ENCODE data around the gene HIPK4. TPM values are rescaled to one million over a fixed set of nuclear protein-coding genes. Genes with fewer than 3 reads are reported as not detected.

HIPK4 gene
- total RNA-seq, 6 experiments from 2014 or later = 0.15 TPM; not detected in 5

DNA sequence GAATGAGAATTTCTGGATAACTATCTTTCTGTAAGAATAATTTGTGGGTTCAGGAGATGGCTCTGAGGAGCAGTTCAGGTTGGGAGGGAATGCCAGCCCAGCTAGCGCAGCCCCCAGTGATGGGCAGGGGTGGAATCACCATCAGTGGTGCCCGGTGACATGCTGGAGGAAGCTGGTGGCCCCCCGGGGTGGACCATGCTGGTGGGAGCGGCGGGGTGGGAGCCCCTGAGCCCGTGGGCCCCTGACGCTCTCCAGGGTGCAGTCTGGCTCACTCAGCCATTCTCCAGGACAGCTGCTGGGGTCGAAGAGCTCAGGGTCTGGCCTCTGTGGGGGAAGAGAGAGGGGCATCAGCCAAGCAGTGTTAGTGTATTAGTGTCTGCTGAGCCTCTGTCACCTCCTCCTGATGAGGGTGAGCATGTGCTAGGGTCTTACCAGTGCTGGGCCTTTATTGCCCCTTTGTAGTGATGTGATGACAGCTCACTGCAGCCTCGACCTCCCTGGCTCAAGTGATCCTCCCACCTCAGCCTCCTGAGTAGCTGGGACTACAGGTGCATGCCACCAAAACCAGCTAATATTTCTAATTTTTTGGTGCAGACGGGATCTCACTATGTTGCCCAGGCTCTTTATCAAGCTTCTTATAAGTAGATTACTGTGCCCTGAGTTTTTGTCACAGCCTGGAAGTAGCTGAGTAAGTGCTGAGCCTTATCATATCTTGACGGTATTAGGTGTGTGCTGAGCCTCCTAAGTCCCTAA is 10.4 kb downstream of the HIPK4 start:
- H3K4me1 ChIP-seq = no peaks in the 10 kb centered on the region
- H3K36me3 ChIP-seq = no peaks in the 10 kb centered on the region
- no peak overlapping the region for H3K27ac ChIP-seq
- no peak for TF ChIP-seq POLR2A (IDR thresholded peaks at IDR 0.05)
- TF ChIP-seq, protein P1, sequence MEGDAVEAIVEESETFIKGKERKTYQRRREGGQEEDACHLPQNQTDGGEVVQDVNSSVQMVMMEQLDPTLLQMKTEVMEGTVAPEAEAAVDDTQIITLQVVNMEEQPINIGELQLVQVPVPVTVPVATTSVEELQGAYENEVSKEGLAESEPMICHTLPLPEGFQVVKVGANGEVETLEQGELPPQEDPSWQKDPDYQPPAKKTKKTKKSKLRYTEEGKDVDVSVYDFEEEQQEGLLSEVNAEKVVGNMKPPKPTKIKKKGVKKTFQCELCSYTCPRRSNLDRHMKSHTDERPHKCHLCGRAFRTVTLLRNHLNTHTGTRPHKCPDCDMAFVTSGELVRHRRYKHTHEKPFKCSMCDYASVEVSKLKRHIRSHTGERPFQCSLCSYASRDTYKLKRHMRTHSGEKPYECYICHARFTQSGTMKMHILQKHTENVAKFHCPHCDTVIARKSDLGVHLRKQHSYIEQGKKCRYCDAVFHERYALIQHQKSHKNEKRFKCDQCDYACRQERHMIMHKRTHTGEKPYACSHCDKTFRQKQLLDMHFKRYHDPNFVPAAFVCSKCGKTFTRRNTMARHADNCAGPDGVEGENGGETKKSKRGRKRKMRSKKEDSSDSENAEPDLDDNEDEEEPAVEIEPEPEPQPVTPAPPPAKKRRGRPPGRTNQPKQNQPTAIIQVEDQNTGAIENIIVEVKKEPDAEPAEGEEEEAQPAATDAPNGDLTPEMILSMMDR (IDR thresholded peaks at IDR 0.05) = no peak
- intact Hi-C loops (cut with DNase I) = no loop called here
- no peaks in the 10 kb centered on the region for H3K27me3 ChIP-seq
- ATAC-seq = no peak
- H3K4me3 ChIP-seq = no peak overlapping the region
- no peaks in the 10 kb centered on the region for H3K9me3 ChIP-seq
- WGBS (ENCODE audit: insufficient coverage, low coverage, low lambda C conversion rate, missing lambda C conversion rate) = 83% methylated on average over 2 of the region's 11 CpGs
- DNase-seq = no peak

DNA sequence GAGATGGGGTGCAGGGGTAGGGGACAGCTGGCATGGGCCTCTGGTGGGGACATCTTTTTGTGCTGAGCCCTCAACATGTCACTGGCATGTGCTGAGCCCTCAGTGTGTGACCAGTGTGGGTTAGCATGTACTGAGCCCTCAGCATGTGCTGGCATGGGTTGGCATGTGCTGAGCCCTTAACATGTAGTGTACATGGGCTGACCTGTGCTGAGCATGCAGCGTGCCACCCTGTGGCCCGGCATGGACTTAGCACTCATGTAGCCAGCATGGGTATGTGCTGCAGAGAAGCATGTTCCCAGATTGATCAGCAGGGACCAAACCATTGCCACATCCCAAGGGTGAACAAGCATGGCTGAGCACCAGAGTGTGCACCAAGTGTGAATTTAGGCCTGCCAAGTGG is 11.5 kb downstream of the HIPK4 start:
- no peaks in the 10 kb centered on the region for H3K27me3 ChIP-seq
- H3K4me3 ChIP-seq = no peak overlapping the region
- H3K4me1 ChIP-seq = no peaks in the 10 kb centered on the region
- peaks cover 0 to 6% (median 0%) of the 10 kb centered on the region in 4 donors for H3K36me3 ChIP-seq
- no CpG with 5 or more reads among the region's 2 CpGs for WGBS (ENCODE audit: insufficient coverage, low coverage, low lambda C conversion rate, missing lambda C conversion rate)
- DNase-seq (no peak), ATAC-seq (peak in 2 of 4 donors; percentile 20 to 28)
- no peak for TF ChIP-seq POLR2A (IDR thresholded peaks at IDR 0.05)
- TF ChIP-seq, protein P1 (IDR thresholded peaks at IDR 0.05) = no peak
- no peaks in the 10 kb centered on the region for H3K9me3 ChIP-seq
- H3K27ac ChIP-seq = no peak overlapping the region
- intact Hi-C loops (cut with DNase I) = no loop called here

DNA sequence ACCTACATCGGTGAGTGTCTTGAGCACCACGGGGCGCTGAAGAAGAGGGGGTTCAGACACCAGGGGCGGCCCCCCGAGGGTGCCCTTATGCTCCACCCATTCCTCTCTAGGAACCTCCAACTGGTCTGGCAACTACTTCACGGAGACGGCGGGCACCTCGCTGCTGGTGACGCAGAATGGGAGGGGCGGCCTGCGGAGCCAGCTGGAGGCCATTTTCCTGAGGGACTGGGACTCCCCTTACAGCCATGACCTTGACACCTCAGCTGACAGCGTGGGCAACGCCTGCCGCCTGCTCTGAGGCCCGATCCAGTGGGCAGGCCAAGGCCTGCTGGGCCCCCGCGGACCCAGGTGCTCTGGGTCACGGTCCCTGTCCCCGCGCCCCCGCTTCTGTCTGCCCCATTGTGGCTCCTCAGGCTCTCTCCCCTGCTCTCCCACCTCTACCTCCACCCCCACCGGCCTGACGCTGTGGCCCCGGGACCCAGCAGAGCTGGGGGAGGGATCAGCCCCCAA is 12.1 kb downstream of the HIPK4 start:
- TF ChIP-seq, protein P1 (IDR thresholded peaks at IDR 0.05) = no peak
- no peak for TF ChIP-seq POLR2A (IDR thresholded peaks at IDR 0.05)
- H3K36me3 ChIP-seq = peaks cover 0 to 6% (median 0%) of the 10 kb centered on the region in 4 donors
- 90% methylated on average over 4 of the region's 25 CpGs for WGBS (ENCODE audit: insufficient coverage, low coverage, low lambda C conversion rate, missing lambda C conversion rate)
- intact Hi-C loops (cut with DNase I) = no loop called here
- ATAC-seq (no peak), DNase-seq (no peak)
- no peaks in the 10 kb centered on the region for H3K27me3 ChIP-seq
- H3K27ac ChIP-seq = no peak overlapping the region
- no peak overlapping the region for H3K4me3 ChIP-seq
- no peaks in the 10 kb centered on the region for H3K4me1 ChIP-seq
- no peaks in the 10 kb centered on the region for H3K9me3 ChIP-seq

DNA sequence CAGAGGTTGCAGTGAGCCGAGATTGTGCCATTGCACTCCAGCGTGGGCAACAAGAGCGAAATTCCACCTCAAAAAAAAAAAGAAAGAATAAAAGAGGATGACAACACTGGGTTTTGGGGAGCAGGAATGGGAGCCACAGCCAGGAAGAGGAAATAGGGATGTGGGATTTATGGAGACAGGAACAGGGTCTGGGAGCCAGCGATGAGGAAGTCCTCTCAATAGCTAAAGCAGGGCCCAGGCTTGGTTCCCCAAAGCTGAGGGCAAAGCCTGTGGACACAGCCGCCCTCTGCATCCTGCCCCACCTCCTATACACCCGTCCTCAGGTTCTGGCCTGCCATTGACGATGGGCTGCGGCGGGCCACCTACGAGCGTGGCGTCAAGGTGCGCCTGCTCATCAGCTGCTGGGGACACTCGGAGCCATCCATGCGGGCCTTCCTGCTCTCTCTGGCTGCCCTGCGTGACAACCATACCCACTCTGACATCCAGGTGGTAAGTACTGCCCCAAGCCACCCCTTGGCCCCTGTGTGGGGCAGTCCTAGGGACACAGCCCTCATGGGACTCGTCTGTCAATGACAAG is 13.6 kb downstream of the HIPK4 start:
- H3K27ac ChIP-seq = no peak overlapping the region
- 94% methylated on average over 6 of the region's 17 CpGs for WGBS (ENCODE audit: insufficient coverage, low coverage, low lambda C conversion rate, missing lambda C conversion rate)
- ATAC-seq = no peak
- TF ChIP-seq POLR2A (IDR thresholded peaks at IDR 0.05) = no peak
- TF ChIP-seq, protein P1 (IDR thresholded peaks at IDR 0.05) = no peak
- intact Hi-C loops (cut with DNase I) = no loop called here
- no peaks in the 10 kb centered on the region for H3K27me3 ChIP-seq
- H3K9me3 ChIP-seq = no peaks in the 10 kb centered on the region
- H3K4me1 ChIP-seq = no peaks in the 10 kb centered on the region
- no peak for DNase-seq
- peaks cover 0 to 13% (median 0%) of the 10 kb centered on the region in 4 donors for H3K36me3 ChIP-seq
- no peak overlapping the region for H3K4me3 ChIP-seq

Measured in right lobe of liver (tissue), 6 donors.